Brain microvascular endothelial cell (primary cell): Measurements from ENCODE around the gene C18orf63.

Source experiments
- DNase-seq: peaks from one replicate; pipeline ENCODE4 v3.0.0-alpha.2; 2020
- H3K27ac ChIP-seq: fragments of 250-450 bp; sonication (Bioruptor Pico); 2 replicates; pipeline ENCODE4 v1.5.1; 2020; ENCODE audit warnings: mild to moderate bottlenecking, moderate library complexity
- H3K27me3 ChIP-seq: fragments of 250-450 bp; sonication (Bioruptor Pico); replicated peaks from 2 replicates; pipeline ENCODE4 v1.5.1; 2020; ENCODE audit warnings: mild to moderate bottlenecking
- H3K36me3 ChIP-seq: fragments of 250-450 bp; sonication (Bioruptor Pico); replicated peaks from 2 replicates; pipeline ENCODE4 v1.5.1; 2020; ENCODE audit warnings: mild to moderate bottlenecking
- H3K4me3 ChIP-seq: 2 replicates; pipeline ENCODE4 v1.5.1; 2011; ENCODE audit warnings: low read depth, mild to moderate bottlenecking, control low read depth, low read length, moderate library complexity
- in situ Hi-C: cut with HindIII; loops from 2 replicates; pipeline ENCODE4 v1.10.0; 2017; ENCODE audit warnings: low sequenced_read_pairs, low pct_ligation_motif_present
- TF ChIP-seq, protein P1 (sequence below): IDR thresholded peaks from 2 replicates; pipeline ENCODE4 v1.5.1; 2011; ENCODE audit warnings: low read depth, mild to moderate bottlenecking, moderate library complexity, low read length, control low read depth, inconsistent platforms; ENCODE audit errors: missing control alignments

C18orf63 gene

DNA sequence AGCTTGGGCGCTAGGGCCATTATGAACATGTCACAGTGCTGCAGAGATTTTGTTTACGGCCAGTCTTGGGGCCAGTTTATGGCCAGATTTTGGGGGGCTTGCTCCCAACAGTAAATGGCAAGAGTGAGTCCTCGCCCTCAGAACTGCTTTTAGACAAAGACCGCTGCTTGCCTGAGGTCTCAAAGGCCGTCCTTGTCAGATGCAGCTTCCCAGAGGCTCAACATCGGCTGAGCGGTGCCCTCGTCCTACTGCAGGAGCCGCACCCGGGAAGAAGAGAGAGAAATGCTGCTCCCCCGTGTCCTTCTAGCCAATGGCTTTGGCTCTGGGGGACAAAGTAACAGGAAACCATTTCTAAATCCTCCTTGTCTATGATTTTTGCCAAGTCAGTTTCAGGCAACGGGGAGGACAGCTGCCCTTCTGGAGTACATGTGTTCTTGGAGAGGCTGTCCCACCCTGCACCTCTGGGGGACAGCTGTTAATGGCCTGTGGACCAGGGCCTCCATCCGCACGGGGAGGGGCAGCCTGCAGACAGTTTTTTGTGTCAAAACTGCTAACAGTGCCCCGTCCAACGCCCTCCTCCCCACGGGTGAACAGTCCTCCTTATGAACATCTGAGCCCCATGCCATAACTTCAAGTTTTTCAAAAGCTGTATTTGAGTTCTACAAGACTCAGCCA, 66.1 kb downstream of the C18orf63 start:
- Histone ChIP-seq H3K36me3 (no peaks in the 10 kb centered on the region), H3K4me3 (no peak overlapping the region), H3K27me3 (no peaks in the 10 kb centered on the region), H3K27ac (no peak overlapping the region)
- no peak for DNase-seq
- in situ Hi-C loops: no loop called here
- TF ChIP-seq, protein P1, sequence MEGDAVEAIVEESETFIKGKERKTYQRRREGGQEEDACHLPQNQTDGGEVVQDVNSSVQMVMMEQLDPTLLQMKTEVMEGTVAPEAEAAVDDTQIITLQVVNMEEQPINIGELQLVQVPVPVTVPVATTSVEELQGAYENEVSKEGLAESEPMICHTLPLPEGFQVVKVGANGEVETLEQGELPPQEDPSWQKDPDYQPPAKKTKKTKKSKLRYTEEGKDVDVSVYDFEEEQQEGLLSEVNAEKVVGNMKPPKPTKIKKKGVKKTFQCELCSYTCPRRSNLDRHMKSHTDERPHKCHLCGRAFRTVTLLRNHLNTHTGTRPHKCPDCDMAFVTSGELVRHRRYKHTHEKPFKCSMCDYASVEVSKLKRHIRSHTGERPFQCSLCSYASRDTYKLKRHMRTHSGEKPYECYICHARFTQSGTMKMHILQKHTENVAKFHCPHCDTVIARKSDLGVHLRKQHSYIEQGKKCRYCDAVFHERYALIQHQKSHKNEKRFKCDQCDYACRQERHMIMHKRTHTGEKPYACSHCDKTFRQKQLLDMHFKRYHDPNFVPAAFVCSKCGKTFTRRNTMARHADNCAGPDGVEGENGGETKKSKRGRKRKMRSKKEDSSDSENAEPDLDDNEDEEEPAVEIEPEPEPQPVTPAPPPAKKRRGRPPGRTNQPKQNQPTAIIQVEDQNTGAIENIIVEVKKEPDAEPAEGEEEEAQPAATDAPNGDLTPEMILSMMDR: no peak

DNA sequence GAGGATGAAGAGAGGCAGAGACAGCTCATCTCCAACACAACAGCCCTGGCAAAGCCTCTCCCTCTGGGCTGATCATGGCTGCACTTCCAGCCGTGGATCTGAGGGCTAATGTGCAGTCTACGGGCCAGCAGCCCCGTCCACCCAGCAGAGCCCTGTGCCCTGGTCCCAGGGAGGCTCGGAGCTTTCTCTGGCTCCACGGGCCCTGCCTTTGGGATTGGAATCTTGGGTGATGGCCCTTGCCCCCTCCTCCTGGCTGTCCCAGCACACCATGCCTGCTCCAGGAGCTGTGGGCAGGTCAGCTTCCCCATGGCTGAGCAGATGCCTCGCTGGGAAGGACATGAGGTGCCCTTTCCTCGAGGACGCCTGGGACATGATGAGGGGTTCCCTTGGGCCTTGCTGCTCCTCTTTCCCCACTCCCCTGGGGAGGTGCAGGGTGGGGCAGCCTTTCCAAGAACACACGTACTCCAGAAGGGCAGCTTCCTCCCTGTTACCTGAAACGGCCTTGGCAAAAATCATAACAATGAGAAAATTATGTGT, 66.9 kb downstream of the C18orf63 start:
- TF ChIP-seq, protein P1: no peak
- in situ Hi-C loops: no loop called here
- Histone ChIP-seq H3K36me3 (no peaks in the 10 kb centered on the region), H3K27me3 (no peaks in the 10 kb centered on the region), H3K27ac (no peak overlapping the region), H3K4me3 (no peak overlapping the region)
- DNase-seq: no peak

DNA sequence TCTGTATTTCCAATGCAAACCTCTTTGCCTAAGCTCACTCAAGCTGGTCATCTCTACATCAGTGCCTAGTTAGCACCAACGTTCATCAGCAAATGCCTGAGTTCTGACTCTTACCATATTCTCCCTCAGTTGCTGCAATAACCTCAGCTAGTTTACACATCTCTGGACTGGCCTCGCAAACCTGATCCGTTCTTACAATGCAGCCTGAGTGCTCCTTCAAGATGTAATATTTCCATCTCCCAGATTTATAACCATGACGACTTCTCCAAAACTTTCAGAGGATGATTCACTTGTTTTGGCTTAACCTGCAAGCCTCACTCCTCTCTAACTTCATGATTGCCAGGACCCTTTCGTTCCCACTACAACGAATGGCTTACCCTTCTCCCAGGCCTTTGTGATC, 71.7 kb downstream of the C18orf63 start:
- TF ChIP-seq, protein P1: no peak
- no peak overlapping the region for H3K4me3 ChIP-seq
- H3K27me3 ChIP-seq: no peaks in the 10 kb centered on the region
- no peak for DNase-seq
- H3K27ac ChIP-seq: no peak overlapping the region
- in situ Hi-C loops: no loop called here
- H3K36me3 ChIP-seq: no peaks in the 10 kb centered on the region

- Histone ChIP-seq H3K27ac (no peak overlapping the region), H3K4me3 (no peak overlapping the region), H3K27me3 (no peaks in the 10 kb centered on the region), H3K36me3 (no peaks in the 10 kb centered on the region)
- in situ Hi-C loops: no loop called here
- TF ChIP-seq, protein P1: no peak
- DNase-seq: no peak
These were observed 72.6 kb downstream of the C18orf63 start for GRCh38 chr18:74388227-74388626.

GRCh38 chr18:74389171-74389927, 73.7 kb downstream of the C18orf63 start:
- TF ChIP-seq, protein P1: no peak
- Histone ChIP-seq H3K36me3 (no peaks in the 10 kb centered on the region), H3K27ac (no peak overlapping the region), H3K4me3 (no peak overlapping the region), H3K27me3 (no peaks in the 10 kb centered on the region)
- in situ Hi-C loops: no loop called here
- DNase-seq: no peak
